Mesendoderm (in vitro differentiated cells): ENCODE measurements around the gene DMRT3. TPM values are rescaled to one million over a fixed set of nuclear protein-coding genes. Genes with fewer than 3 reads are reported as not detected.

Experiments
- DNase-seq: peaks from one replicate; pipeline ENCODE4 v3.0.0; 2013
- H2AK5ac ChIP-seq: 2 replicates; pipeline ENCODE4 v1.6.1; 2013; ENCODE audit warnings: low read length, inconsistent platforms
- H2BK120ac ChIP-seq: 2 replicates; pipeline ENCODE4 v1.6.1; 2013; ENCODE audit warnings: low read depth, mild to moderate bottlenecking, low read length, moderate library complexity, mixed read lengths
- H2BK15ac ChIP-seq: replicated peaks from 2 replicates; pipeline ENCODE4 v1.6.1; 2013; ENCODE audit warnings: low read depth, mild to moderate bottlenecking, moderate library complexity
- H2BK5ac ChIP-seq: 2 replicates; pipeline ENCODE4 v1.6.1; 2013; ENCODE audit warnings: low read length, inconsistent platforms
- H3K18ac ChIP-seq: 2 replicates; pipeline ENCODE4 v1.6.1; 2013; ENCODE audit warnings: mild to moderate bottlenecking, low read length, mixed read lengths
- H3K23ac ChIP-seq: one replicate; pipeline ENCODE4 v1.6.1; 2013; ENCODE audit warnings: low read length
- H3K27ac ChIP-seq: 2 replicates; pipeline ENCODE4 v1.5.1; 2013; ENCODE audit warnings: low read depth, mild to moderate bottlenecking, inconsistent platforms, low read length, moderate library complexity
- H3K27me3 ChIP-seq: 2 replicates; pipeline ENCODE4 v1.6.1; 2013; ENCODE audit warnings: low read length, control low read depth, mild to moderate bottlenecking, inconsistent platforms; ENCODE audit not compliant: insufficient read depth, poor library complexity
- H3K36me3 ChIP-seq: 2 replicates; pipeline ENCODE4 v1.6.1; 2013; ENCODE audit warnings: low read length, inconsistent platforms; ENCODE audit not compliant: control insufficient read depth, insufficient read depth
- H3K4ac ChIP-seq: one replicate; pipeline ENCODE4 v1.6.1; 2013; ENCODE audit warnings: low read depth, mild to moderate bottlenecking, low read length, moderate library complexity
- H3K4me1 ChIP-seq: 2 replicates; pipeline ENCODE4 v1.6.1; 2013; ENCODE audit warnings: low read depth, low read length, inconsistent platforms; ENCODE audit not compliant: control insufficient read depth
- H3K4me2 ChIP-seq: 2 replicates; pipeline ENCODE4 v1.6.1; 2013; ENCODE audit warnings: low read length
- H3K4me3 ChIP-seq: 2 replicates; pipeline ENCODE4 v1.5.1; 2013; ENCODE audit warnings: mild to moderate bottlenecking, low read length
- H3K56ac ChIP-seq: one replicate; pipeline ENCODE4 v1.6.1; 2013; ENCODE audit warnings: low read length
- H3K79me1 ChIP-seq: 2 replicates; pipeline ENCODE4 v1.6.1; 2013; ENCODE audit warnings: low read length, inconsistent platforms
- H3K79me2 ChIP-seq: 2 replicates; pipeline ENCODE4 v1.6.1; 2013; ENCODE audit warnings: mild to moderate bottlenecking, low read length; ENCODE audit not compliant: control insufficient read depth, insufficient read depth
- H3K9ac ChIP-seq: 2 replicates; pipeline ENCODE4 v1.6.1; 2013; ENCODE audit warnings: low read length, inconsistent platforms
- H4K5ac ChIP-seq: one replicate; pipeline ENCODE4 v1.6.1; 2013; ENCODE audit warnings: low read length
- H4K8ac ChIP-seq: one replicate; pipeline ENCODE4 v1.6.1; 2013; ENCODE audit warnings: low read depth, mild to moderate bottlenecking, control low read depth, low read length, moderate library complexity
- WGBS: extraction: QIAGEN DNeasy Blood & Tissue Kit; methylation state at CpG from one replicate; pipeline ENCODE4 v1.1.7; 2013; ENCODE audit warnings: low lambda C conversion rate, missing lambda C conversion rate; ENCODE audit not compliant: insufficient coverage; ENCODE audit errors: extremely low coverage; 5-methylcytosine and 5-hydroxymethylcytosine counted together
- polyA plus RNA-seq, 2 experiments: library from polyadenylated mRNA; stranded (reverse); fragments of 200-250 nt; gene quantifications; one replicate each; pipeline ENCODE4 v1.2.3, GENCODE V29; 2013

DMRT3 gene
- polyA plus RNA-seq (2013, experiment 1 of 2): 0.10 TPM
- polyA plus RNA-seq (2013, experiment 2 of 2): 0.07 TPM

- no peaks in the 10 kb centered on the region for H3K79me1 ChIP-seq
- H3K4me3 ChIP-seq: no peak within 1 kb of the TSS
- H4K5ac ChIP-seq: no peak within 1 kb of the TSS
- no peak within 1 kb of the TSS for H3K18ac ChIP-seq
- no peak within 1 kb of the TSS for H3K27ac ChIP-seq
- H3K23ac ChIP-seq: no peak within 1 kb of the TSS
- no peak within 1 kb of the TSS for H2AK5ac ChIP-seq
- H2BK5ac ChIP-seq: no peak within 1 kb of the TSS
- H4K8ac ChIP-seq: no peak within 1 kb of the TSS
- DNase-seq: peak; percentile 79
- no peak within 1 kb of the TSS for H2BK15ac ChIP-seq
- no CpG with 5 or more reads among the region's 70 CpGs for WGBS
- H3K36me3 ChIP-seq: no peaks in the 10 kb centered on the region
- H3K79me2 ChIP-seq: no peaks in the 10 kb centered on the region
- H3K4me1 ChIP-seq: no peaks in the 10 kb centered on the region
- no peak within 1 kb of the TSS for H3K4ac ChIP-seq
- peaks cover 73% of the 10 kb centered on the region for H3K27me3 ChIP-seq
- peak within 1 kb of the TSS; percentile 55 for H3K4me2 ChIP-seq
- H2BK120ac ChIP-seq: no peak within 1 kb of the TSS
- H3K9ac ChIP-seq: peak within 1 kb of the TSS; percentile 6
- H3K56ac ChIP-seq: peak within 1 kb of the TSS; percentile 5
Measured at GRCh38 chr9:976258-976942, at the start of gene DMRT3. Gene DMRT3, plus strand, starts transcription at chr9:976655. Its CDS starts 347 bp downstream, at chr9:977002.

- Histone ChIP-seq H3K79me2 (no peaks in the 10 kb centered on the region), H4K5ac (no peak overlapping the region), H4K8ac (no peak overlapping the region), H3K9ac (no peak overlapping the region), H3K27ac (no peak overlapping the region), H3K4me1 (no peaks in the 10 kb centered on the region), H3K4ac (no peak overlapping the region), H3K36me3 (no peaks in the 10 kb centered on the region), H2BK15ac (no peak overlapping the region), H2AK5ac (no peak overlapping the region), H3K23ac (no peak overlapping the region), H2BK5ac (no peak overlapping the region), H3K18ac (no peak overlapping the region), H3K56ac (no peak overlapping the region), H2BK120ac (no peak overlapping the region), H3K4me2 (no peak overlapping the region), H3K4me3 (no peak overlapping the region), H3K27me3 (no peaks in the 10 kb centered on the region), H3K79me1 (no peaks in the 10 kb centered on the region)
- WGBS: no CpG with 5 or more reads among the region's 8 CpGs
- no peak for DNase-seq
Measured at GRCh38 chr9:926976-927375, 49.5 kb upstream of the DMRT3 start.

GRCh38 chr9:928363-929042, 48.0 kb upstream of the DMRT3 start:
- no CpG with 5 or more reads among the region's 6 CpGs for WGBS
- H3K79me1 ChIP-seq: no peaks in the 10 kb centered on the region
- no peak overlapping the region for H3K4me3 ChIP-seq
- H4K8ac ChIP-seq: no peak overlapping the region
- no peak overlapping the region for H3K4ac ChIP-seq
- no peak overlapping the region for H2BK15ac ChIP-seq
- no peaks in the 10 kb centered on the region for H3K27me3 ChIP-seq
- H3K4me1 ChIP-seq: no peaks in the 10 kb centered on the region
- H3K9ac ChIP-seq: no peak overlapping the region
- H3K27ac ChIP-seq: no peak overlapping the region
- no peak overlapping the region for H2AK5ac ChIP-seq
- H3K79me2 ChIP-seq: no peaks in the 10 kb centered on the region
- H4K5ac ChIP-seq: no peak overlapping the region
- H2BK120ac ChIP-seq: no peak overlapping the region
- H3K23ac ChIP-seq: no peak overlapping the region
- H3K4me2 ChIP-seq: no peak overlapping the region
- no peak overlapping the region for H2BK5ac ChIP-seq
- H3K36me3 ChIP-seq: no peaks in the 10 kb centered on the region
- H3K18ac ChIP-seq: no peak overlapping the region
- DNase-seq: peak; percentile 84
- H3K56ac ChIP-seq: no peak overlapping the region

- no peaks in the 10 kb centered on the region for H3K27me3 ChIP-seq
- H3K79me1 ChIP-seq: no peaks in the 10 kb centered on the region
- no peak overlapping the region for H2AK5ac ChIP-seq
- no peak for DNase-seq
- no peak overlapping the region for H3K56ac ChIP-seq
- no peak overlapping the region for H3K4ac ChIP-seq
- no peaks in the 10 kb centered on the region for H3K4me1 ChIP-seq
- H2BK120ac ChIP-seq: no peak overlapping the region
- no peak overlapping the region for H3K23ac ChIP-seq
- H3K79me2 ChIP-seq: no peaks in the 10 kb centered on the region
- H3K4me3 ChIP-seq: no peak overlapping the region
- H3K27ac ChIP-seq: no peak overlapping the region
- H4K8ac ChIP-seq: no peak overlapping the region
- H3K18ac ChIP-seq: no peak overlapping the region
- H3K9ac ChIP-seq: no peak overlapping the region
- no peak overlapping the region for H2BK15ac ChIP-seq
- H4K5ac ChIP-seq: no peak overlapping the region
- H2BK5ac ChIP-seq: no peak overlapping the region
- WGBS: no CpG with 5 or more reads among the region's 4 CpGs
- H3K36me3 ChIP-seq: no peaks in the 10 kb centered on the region
- H3K4me2 ChIP-seq: no peak overlapping the region
Measured at GRCh38 chr9:929719-930118, 46.7 kb upstream of the DMRT3 start.

GRCh38 chr9:933356-933755, 43.1 kb upstream of the DMRT3 start:
- H3K36me3 ChIP-seq: no peaks in the 10 kb centered on the region
- WGBS: no CpG with 5 or more reads among the region's 4 CpGs
- H2BK5ac ChIP-seq: no peak overlapping the region
- no peak overlapping the region for H2BK15ac ChIP-seq
- no peaks in the 10 kb centered on the region for H3K79me1 ChIP-seq
- H4K8ac ChIP-seq: no peak overlapping the region
- no peak overlapping the region for H4K5ac ChIP-seq
- H3K9ac ChIP-seq: no peak overlapping the region
- no peaks in the 10 kb centered on the region for H3K79me2 ChIP-seq
- no peaks in the 10 kb centered on the region for H3K4me1 ChIP-seq
- H3K4me2 ChIP-seq: no peak overlapping the region
- DNase-seq: no peak
- no peak overlapping the region for H3K18ac ChIP-seq
- no peak overlapping the region for H3K23ac ChIP-seq
- no peak overlapping the region for H3K4ac ChIP-seq
- H3K27ac ChIP-seq: no peak overlapping the region
- no peak overlapping the region for H2BK120ac ChIP-seq
- no peaks in the 10 kb centered on the region for H3K27me3 ChIP-seq
- no peak overlapping the region for H3K4me3 ChIP-seq
- no peak overlapping the region for H2AK5ac ChIP-seq
- H3K56ac ChIP-seq: no peak overlapping the region
